H9 (cell line): ENCODE data around the gene VOPP1. TPM values are rescaled to one million over a fixed set of nuclear protein-coding genes. Genes with fewer than 3 reads are reported as not detected.

Experiments used
- DNase-seq: peaks from one replicate; pipeline ENCODE4 v3.0.0-alpha.2; 2017
- H2AFZ ChIP-seq: one replicate; pipeline ENCODE4 v1.6.1; 2013; ENCODE audit warnings: mild to moderate bottlenecking, low read length, control low read depth, moderate library complexity
- H2AK5ac ChIP-seq: 2 replicates; pipeline ENCODE4 v1.6.1; 2013; ENCODE audit warnings: low read length, control low read depth, mixed read lengths; ENCODE audit not compliant: insufficient read length
- H2BK120ac ChIP-seq: one replicate; pipeline ENCODE4 v1.6.1; 2013; ENCODE audit warnings: low read depth, mild to moderate bottlenecking, low read length, control low read depth, inconsistent platforms; ENCODE audit not compliant: poor library complexity, severe bottlenecking
- H2BK12ac ChIP-seq: 2 replicates; pipeline ENCODE4 v1.6.1; 2013; ENCODE audit warnings: low read length, control low read depth, mixed read lengths, low read depth; ENCODE audit not compliant: insufficient read length
- H2BK15ac ChIP-seq: 2 replicates; pipeline ENCODE4 v1.6.1; 2013; ENCODE audit warnings: low read depth, low read length, control low read depth
- H2BK20ac ChIP-seq: one replicate; pipeline ENCODE4 v1.6.1; 2013; ENCODE audit warnings: low read depth, mild to moderate bottlenecking, low read length, control low read depth, inconsistent platforms; ENCODE audit not compliant: poor library complexity, severe bottlenecking
- H2BK5ac ChIP-seq: 2 replicates; pipeline ENCODE4 v1.6.1; 2013; ENCODE audit warnings: low read length, control low read depth, mixed read lengths; ENCODE audit not compliant: insufficient read length
- H3K14ac ChIP-seq: 2 replicates; pipeline ENCODE4 v1.6.1; 2013; ENCODE audit warnings: low read length, control low read depth; ENCODE audit not compliant: insufficient read depth
- H3K18ac ChIP-seq: 2 replicates; pipeline ENCODE4 v1.6.1; 2013; ENCODE audit warnings: low read depth, mild to moderate bottlenecking, mixed read lengths, low read length, control low read depth; ENCODE audit not compliant: insufficient read length
- H3K23ac ChIP-seq: 2 replicates; pipeline ENCODE4 v1.6.1; 2013; ENCODE audit warnings: low read length, control low read depth, mixed read lengths, low read depth; ENCODE audit not compliant: insufficient read length
- H3K23me2 ChIP-seq: 2 replicates; pipeline ENCODE4 v1.6.1; 2013; ENCODE audit warnings: low read depth, mild to moderate bottlenecking, mixed read lengths, low read length, control low read depth; ENCODE audit not compliant: insufficient read length, poor library complexity, severe bottlenecking
- H3K27ac ChIP-seq: 2 replicates; pipeline ENCODE4 v1.5.1; 2013; ENCODE audit warnings: low read length, control low read depth, mixed read lengths, low read depth; ENCODE audit not compliant: insufficient read length
- H3K27me3 ChIP-seq: 2 replicates; pipeline ENCODE4 v1.6.1; 2013; ENCODE audit warnings: low read length, control low read depth, inconsistent platforms; ENCODE audit not compliant: insufficient read depth
- H3K4ac ChIP-seq: 2 replicates; pipeline ENCODE4 v1.6.1; 2013; ENCODE audit warnings: low read depth, mild to moderate bottlenecking, control low read depth, inconsistent platforms, low read length, moderate library complexity
- H3K4me1 ChIP-seq: 2 replicates; pipeline ENCODE4 v1.6.1; 2013; ENCODE audit warnings: low read length, control low read depth, inconsistent platforms; ENCODE audit not compliant: insufficient read depth
- H3K4me2 ChIP-seq: 2 replicates; pipeline ENCODE4 v1.6.1; 2013; ENCODE audit warnings: low read length, control low read depth, mixed read lengths; ENCODE audit not compliant: insufficient read length, insufficient read depth
- H3K56ac ChIP-seq: 2 replicates; pipeline ENCODE4 v1.6.1; 2013; ENCODE audit warnings: low read depth, mild to moderate bottlenecking, mixed read lengths, low read length, control low read depth; ENCODE audit not compliant: insufficient read length
- H3K79me1 ChIP-seq: 2 replicates; pipeline ENCODE4 v1.6.1; 2013; ENCODE audit warnings: low read depth, mild to moderate bottlenecking, moderate library complexity, low read length, control low read depth, inconsistent platforms; ENCODE audit not compliant: insufficient read depth, poor library complexity, severe bottlenecking
- H3K79me2 ChIP-seq: 2 replicates; pipeline ENCODE4 v1.6.1; 2013; ENCODE audit warnings: low read length, control low read depth, inconsistent platforms; ENCODE audit not compliant: insufficient read depth
- H3K9ac ChIP-seq: 2 replicates; pipeline ENCODE4 v1.6.1; 2013; ENCODE audit warnings: low read length, control low read depth, mixed read lengths; ENCODE audit not compliant: insufficient read length; ENCODE audit errors: extremely low read depth
- H3K9me3 ChIP-seq: one replicate; pipeline ENCODE4 v1.6.1; 2013; ENCODE audit warnings: low read depth, low read length, inconsistent platforms; ENCODE audit not compliant: control insufficient read depth
- H3T11ph ChIP-seq: one replicate; pipeline ENCODE4 v1.6.1; 2013; ENCODE audit warnings: mild to moderate bottlenecking, low read length, control low read depth, inconsistent platforms
- H4K20me1 ChIP-seq: one replicate; pipeline ENCODE4 v1.6.1; 2013; ENCODE audit not compliant: control insufficient read depth, insufficient read length, insufficient read depth
- H4K5ac ChIP-seq: 2 replicates; pipeline ENCODE4 v1.6.1; 2013; ENCODE audit warnings: low read depth, mild to moderate bottlenecking, mixed read lengths, low read length, control low read depth; ENCODE audit not compliant: insufficient read length
- H4K8ac ChIP-seq: replicated peaks from 2 replicates; pipeline ENCODE4 v1.6.1; 2013; ENCODE audit warnings: low read length, control low read depth, mixed read lengths, low read depth; ENCODE audit not compliant: insufficient read length
- H4K91ac ChIP-seq: 2 replicates; pipeline ENCODE4 v1.6.1; 2013; ENCODE audit warnings: low read depth, mild to moderate bottlenecking, moderate library complexity, mixed read lengths, low read length, control low read depth; ENCODE audit not compliant: insufficient read length
- H3K27ac Mint-ChIP-seq, 3 experiments: 2 replicates in 2 of 3; 3 replicates in 1 of 3; pipeline ENCODE4 v1.8.0; 2020 to 2021; ENCODE audit warnings: mixed read lengths in 3 of 3, mild to moderate bottlenecking in 1 of 3, moderate library complexity in 1 of 3
- H3K27me3 Mint-ChIP-seq: 2 replicates; pipeline ENCODE4 v1.8.0; 2021; ENCODE audit warnings: low read depth, mild to moderate bottlenecking, moderate library complexity, mixed read lengths
- H3K36me3 Mint-ChIP-seq, 3 experiments: 2 replicates in 2 of 3; 3 replicates in 1 of 3; pipeline ENCODE4 v1.8.0; 2020 to 2021; ENCODE audit warnings: low read depth in 3 of 3, mixed read lengths in 3 of 3; ENCODE audit not compliant: insufficient read depth in 1 of 3
- H3K4me1 Mint-ChIP-seq, 2 experiments: 2 replicates each; pipeline ENCODE4 v1.8.0; 2020; ENCODE audit warnings: mixed read lengths in 2 of 2
- H3K4me3 Mint-ChIP-seq, 2 experiments: 2 replicates in 1 of 2; 3 replicates in 1 of 2; pipeline ENCODE4 v1.8.0; 2020 to 2021; ENCODE audit warnings: mild to moderate bottlenecking in 2 of 2, mixed read lengths in 2 of 2, moderate library complexity in 1 of 2
- H3K9me3 Mint-ChIP-seq, 2 experiments: 2 replicates in 1 of 2; 3 replicates in 1 of 2; pipeline ENCODE4 v1.8.0; 2020; ENCODE audit warnings: mild to moderate bottlenecking in 2 of 2, mixed read lengths in 2 of 2, moderate library complexity in 1 of 2
- WGBS: extraction: QIAGEN DNeasy Blood & Tissue Kit; methylation state at CpG from one replicate; pipeline ENCODE4 v1.1.7; 2013; ENCODE audit warnings: missing lambda C conversion rate, low lambda C conversion rate, mixed read lengths; ENCODE audit not compliant: insufficient read length; ENCODE audit errors: extremely low coverage; 5-methylcytosine and 5-hydroxymethylcytosine counted together
- total RNA-seq: library from RNA; stranded (reverse); gene quantifications from 2 replicates; pipeline ENCODE4 v1.2.1, GENCODE V29; 2021
- TF ChIP-seq, protein P1 (sequence below): fragments of 200-600 bp; sonication (generic); conservative IDR thresholded peaks from 3 replicates; pipeline ENCODE4 v1.8.0; 2021; ENCODE audit warnings: antibody characterized with exemption, mild to moderate bottlenecking

Gene VOPP1
- total RNA-seq, 1 experiment from 2014 or later = 55.7 TPM

DNA sequence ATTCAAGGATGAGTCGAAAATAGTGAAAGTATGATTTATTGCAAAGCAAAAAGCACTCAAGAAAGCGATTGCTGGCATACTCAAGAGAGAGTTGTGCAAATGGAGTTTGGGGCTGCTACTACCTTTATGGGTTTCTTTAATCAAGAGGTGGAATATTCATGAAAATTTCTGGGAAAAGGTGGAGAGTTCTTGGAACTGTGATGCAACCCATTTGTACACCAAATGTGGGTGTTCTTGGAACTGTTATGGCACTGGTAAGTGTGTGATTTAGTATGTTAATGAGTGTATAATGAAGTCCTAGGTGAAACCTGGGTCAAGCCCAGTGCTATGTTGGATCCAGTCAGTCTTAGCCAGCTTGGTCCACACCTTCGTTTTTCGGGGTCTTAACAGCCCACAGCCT is 3.4 kb upstream of the VOPP1 start:
- H4K20me1 ChIP-seq = no peaks in the 10 kb centered on the region
- H3K9me3 ChIP-seq = no peaks in the 10 kb centered on the region
- no peak overlapping the region for H4K5ac ChIP-seq
- no peak overlapping the region for H3K4me2 ChIP-seq
- TF ChIP-seq, protein P1, sequence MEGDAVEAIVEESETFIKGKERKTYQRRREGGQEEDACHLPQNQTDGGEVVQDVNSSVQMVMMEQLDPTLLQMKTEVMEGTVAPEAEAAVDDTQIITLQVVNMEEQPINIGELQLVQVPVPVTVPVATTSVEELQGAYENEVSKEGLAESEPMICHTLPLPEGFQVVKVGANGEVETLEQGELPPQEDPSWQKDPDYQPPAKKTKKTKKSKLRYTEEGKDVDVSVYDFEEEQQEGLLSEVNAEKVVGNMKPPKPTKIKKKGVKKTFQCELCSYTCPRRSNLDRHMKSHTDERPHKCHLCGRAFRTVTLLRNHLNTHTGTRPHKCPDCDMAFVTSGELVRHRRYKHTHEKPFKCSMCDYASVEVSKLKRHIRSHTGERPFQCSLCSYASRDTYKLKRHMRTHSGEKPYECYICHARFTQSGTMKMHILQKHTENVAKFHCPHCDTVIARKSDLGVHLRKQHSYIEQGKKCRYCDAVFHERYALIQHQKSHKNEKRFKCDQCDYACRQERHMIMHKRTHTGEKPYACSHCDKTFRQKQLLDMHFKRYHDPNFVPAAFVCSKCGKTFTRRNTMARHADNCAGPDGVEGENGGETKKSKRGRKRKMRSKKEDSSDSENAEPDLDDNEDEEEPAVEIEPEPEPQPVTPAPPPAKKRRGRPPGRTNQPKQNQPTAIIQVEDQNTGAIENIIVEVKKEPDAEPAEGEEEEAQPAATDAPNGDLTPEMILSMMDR = no peak
- no peak overlapping the region for H3K23ac ChIP-seq
- Mint-ChIP-seq H3K36me3 (no peaks in the 10 kb centered on the region; a peak in 1 of 7 replicates), H3K27ac (no peak overlapping the region), H3K4me3 (no peak overlapping the region), H3K9me3 (no peaks in the 10 kb centered on the region), H3K4me1 (peaks cover 19 to 20% of the 10 kb centered on the region in 2 experiments), H3K27me3 (peaks cover 28% of the 10 kb centered on the region)
- no peak overlapping the region for H3K27ac ChIP-seq
- no peak overlapping the region for H2BK5ac ChIP-seq
- no peak overlapping the region for H3K14ac ChIP-seq
- H3K18ac ChIP-seq = no peak overlapping the region
- H3K79me1 ChIP-seq = no peaks in the 10 kb centered on the region
- H4K91ac ChIP-seq = no peak overlapping the region
- H3K4ac ChIP-seq = no peak overlapping the region
- no peak overlapping the region for H2BK15ac ChIP-seq
- H2AFZ ChIP-seq = no peak overlapping the region
- no peak overlapping the region for H2BK20ac ChIP-seq
- H3K56ac ChIP-seq = no peak overlapping the region
- WGBS = no CpG with 5 or more reads among the region's 4 CpGs
- H3K4me1 ChIP-seq = peaks cover 5% of the 10 kb centered on the region; the same call in 1 of the 2 replicates
- H2BK12ac ChIP-seq = no peak overlapping the region
- no peak overlapping the region for H3T11ph ChIP-seq
- H3K9ac ChIP-seq = no peak overlapping the region
- no peak overlapping the region for H4K8ac ChIP-seq
- H2AK5ac ChIP-seq = no peak overlapping the region
- no peak overlapping the region for H2BK120ac ChIP-seq
- H3K79me2 ChIP-seq = no peaks in the 10 kb centered on the region
- DNase-seq = no peak
- H3K27me3 ChIP-seq = no peaks in the 10 kb centered on the region; the same call in 1 of the 2 replicates
- H3K23me2 ChIP-seq = peaks cover 5% of the 10 kb centered on the region
